Measurements from ENCODE around the gene OR6A2.

Gene OR6A2

GRCh38 chr11:6843670-6844069, 44.2 kb upstream of the OR6A2 start:
- ATAC-seq = no peak
- TF ChIP-seq GLIS3 (CRISPR knock-in tag; IDR thresholded peaks at IDR 0.05) (no peak), PPARA (CRISPR knock-in tag; IDR thresholded peaks at IDR 0.05; ENCODE audit: borderline replicate concordance) (no peak), CREB5 (CRISPR knock-in tag; IDR thresholded peaks at IDR 0.05; ENCODE audit: low read depth) (no peak), ZNF565 (CRISPR knock-in tag; conservative IDR thresholded peaks at IDR 0.05; ENCODE audit: low read depth) (no peak), ZNF70 (CRISPR knock-in tag; IDR thresholded peaks at IDR 0.05) (no peak), CSDC2 (CRISPR knock-in tag; IDR thresholded peaks at IDR 0.05) (no peak), ZFP3 (CRISPR knock-in tag; IDR thresholded peaks at IDR 0.05) (no peak), BACH2 (CRISPR knock-in tag; IDR thresholded peaks at IDR 0.05; ENCODE audit: borderline replicate concordance) (no peak)

GRCh38 chr11:6841694-6842093, 42.2 kb upstream of the OR6A2 start:
- TF ChIP-seq ZNF565 (CRISPR knock-in tag; conservative IDR thresholded peaks at IDR 0.05; ENCODE audit: low read depth) (no peak), BACH2 (CRISPR knock-in tag; IDR thresholded peaks at IDR 0.05; ENCODE audit: borderline replicate concordance) (no peak), GLIS3 (CRISPR knock-in tag; IDR thresholded peaks at IDR 0.05) (no peak)
- ATAC-seq = no peak

- no peak for ATAC-seq
- no peak for TF ChIP-seq POU6F1 (CRISPR knock-in tag; IDR thresholded peaks at IDR 0.05; ENCODE audit: borderline replicate concordance, low read depth)
- no peak for TF ChIP-seq TSHZ2 (CRISPR knock-in tag; IDR thresholded peaks at IDR 0.05)
- no peak for TF ChIP-seq TCF4 (CRISPR knock-in tag; IDR thresholded peaks at IDR 0.05; ENCODE audit: borderline replicate concordance)
- TF ChIP-seq ESRRG (CRISPR knock-in tag; IDR thresholded peaks at IDR 0.05) = no peak
- TF ChIP-seq BACH2 (CRISPR knock-in tag; IDR thresholded peaks at IDR 0.05; ENCODE audit: borderline replicate concordance) = no peak
- no peak for TF ChIP-seq ZFP3 (CRISPR knock-in tag; IDR thresholded peaks at IDR 0.05)
- TF ChIP-seq ZFP30 (CRISPR knock-in tag; IDR thresholded peaks at IDR 0.05) = no peak
- TF ChIP-seq RARB (CRISPR knock-in tag; IDR thresholded peaks at IDR 0.05) = no peak
- no peak for TF ChIP-seq GLIS3 (CRISPR knock-in tag; IDR thresholded peaks at IDR 0.05)
- no peak for TF ChIP-seq SNAI2 (CRISPR knock-in tag; IDR thresholded peaks at IDR 0.05)
- no peak for TF ChIP-seq PATZ1 (CRISPR knock-in tag; IDR thresholded peaks at IDR 0.05; ENCODE audit: borderline replicate concordance)
- no peak for TF ChIP-seq ZC3H10 (CRISPR knock-in tag; IDR thresholded peaks at IDR 0.05)
- no peak for TF ChIP-seq ISL1 (CRISPR knock-in tag; IDR thresholded peaks at IDR 0.05)
- no peak for TF ChIP-seq TOX (CRISPR knock-in tag; IDR thresholded peaks at IDR 0.05; ENCODE audit: borderline replicate concordance)
- TF ChIP-seq ARNTL (CRISPR knock-in tag; IDR thresholded peaks at IDR 0.05; ENCODE audit: borderline replicate concordance, low read depth) = no peak
- no peak for TF ChIP-seq PPARA (CRISPR knock-in tag; IDR thresholded peaks at IDR 0.05; ENCODE audit: borderline replicate concordance)
- TF ChIP-seq OSR1 (CRISPR knock-in tag; IDR thresholded peaks at IDR 0.05) = no peak
Observed at GRCh38 chr11:6834021-6834420, 34.5 kb upstream of the OR6A2 start.

GRCh38 chr11:6833356-6833755, 33.9 kb upstream of the OR6A2 start:
- no peak for ATAC-seq
- TF ChIP-seq ZC3H10 (CRISPR knock-in tag; IDR thresholded peaks at IDR 0.05) = no peak

Data from SK-N-SH treated with all-trans-retinoic acid at 6 μM for 48 hours (cell line).